Liver (tissue), 9 donors: Measurements from ENCODE around the gene GGACT. TPM values are rescaled to one million over a fixed set of nuclear protein-coding genes. Genes with fewer than 3 reads are reported as not detected.

Source experiments
- DNase-seq: peaks from one replicate; pipeline ENCODE4 v3.0.0-alpha.2; 2017; ENCODE audit warnings: low spot score
- H3K27ac ChIP-seq, 2 donors: one replicate each; pipeline ENCODE4 v1.7.0; 2013; ENCODE audit warnings: inconsistent platforms in 2 of 2, low read length in 2 of 2, control low read depth in 1 of 2, low read depth in 1 of 2, mild to moderate bottlenecking in 1 of 2
- H3K27me3 ChIP-seq, 4 donors: one replicate each; pipeline versions ENCODE4 v1.6.1 to v1.7.0; 2013; ENCODE audit warnings: low read length in 3 of 4, inconsistent platforms in 1 of 4, mild to moderate bottlenecking in 1 of 4, moderate library complexity in 1 of 4; ENCODE audit not compliant: control insufficient read depth in 4 of 4, insufficient read depth in 4 of 4
- H3K36me3 ChIP-seq, 4 donors: one replicate each; pipeline versions ENCODE4 v1.6.1 to v1.7.0; 2013; ENCODE audit warnings: low read length in 3 of 4, mild to moderate bottlenecking in 3 of 4, low read depth in 1 of 4, moderate library complexity in 1 of 4; ENCODE audit not compliant: control insufficient read depth in 4 of 4, insufficient read depth in 3 of 4
- H3K4me1 ChIP-seq, 4 donors: one replicate each; pipeline versions ENCODE4 v1.6.1 to v1.7.0; 2013; ENCODE audit warnings: low read length in 3 of 4, mild to moderate bottlenecking in 3 of 4, moderate library complexity in 1 of 4; ENCODE audit not compliant: control insufficient read depth in 4 of 4, insufficient read depth in 4 of 4
- H3K4me3 ChIP-seq, 3 donors: one replicate each; pipeline versions ENCODE4 v1.6.1 to v1.7.0; 2013; ENCODE audit warnings: low read length in 3 of 3, control low read depth in 1 of 3, low read depth in 1 of 3, mild to moderate bottlenecking in 1 of 3
- H3K9ac ChIP-seq, 2 donors: one replicate each; pipeline ENCODE4 v1.7.0; 2013; ENCODE audit warnings: low read length in 2 of 2, mild to moderate bottlenecking in 2 of 2, moderate library complexity in 2 of 2, control low read depth in 1 of 2, low read depth in 1 of 2
- H3K9me3 ChIP-seq, 4 donors: one replicate each; pipeline versions ENCODE4 v1.6.1 to v1.7.0; 2013; ENCODE audit warnings: low read length in 3 of 4; ENCODE audit not compliant: control insufficient read depth in 4 of 4
- ATF3 ChIP-seq: IDR thresholded peaks from 2 replicates; pipeline ENCODE4 v1.6.1; 2016; ENCODE audit warnings: antibody characterized with exemption
- EGR1 ChIP-seq, 2 donors: IDR thresholded peaks; 2 replicates each; pipeline ENCODE4 v1.6.1; 2016 to 2018; ENCODE audit warnings: antibody characterized with exemption in 2 of 2, low read depth in 2 of 2
- FOXA1 ChIP-seq: IDR thresholded peaks from 2 replicates; pipeline ENCODE4 v1.6.1; 2016; ENCODE audit warnings: antibody characterized with exemption
- FOXA2 ChIP-seq: IDR thresholded peaks from 2 replicates; pipeline ENCODE4 v1.6.1; 2016; ENCODE audit warnings: antibody characterized with exemption
- GABPA ChIP-seq, 2 donors: IDR thresholded peaks in 1 of 2; conservative IDR thresholded peaks in 1 of 2; 2 replicates each; pipeline ENCODE4 v1.6.1; 2016; ENCODE audit warnings: antibody characterized with exemption in 2 of 2, mild to moderate bottlenecking in 1 of 2, moderate library complexity in 1 of 2
- HNF4A ChIP-seq, 2 donors: conservative IDR thresholded peaks; 2 replicates each; pipeline ENCODE4 v1.6.1; 2016; ENCODE audit warnings: antibody characterized with exemption in 2 of 2, mild to moderate bottlenecking in 2 of 2
- HNF4G ChIP-seq: IDR thresholded peaks from 2 replicates; pipeline ENCODE4 v1.6.1; 2016; ENCODE audit warnings: antibody characterized with exemption
- JUND ChIP-seq, 2 donors: IDR thresholded peaks; 2 replicates each; pipeline ENCODE4 v1.6.1; 2016; ENCODE audit warnings: antibody characterized with exemption in 2 of 2
- NR2F2 ChIP-seq: IDR thresholded peaks from 2 replicates; pipeline ENCODE4 v1.6.1; 2016; ENCODE audit warnings: antibody characterized with exemption
- RAD21 ChIP-seq, 2 donors: IDR thresholded peaks; 2 replicates each; pipeline ENCODE4 v1.6.1; 2016; ENCODE audit warnings: antibody characterized with exemption in 2 of 2, mild to moderate bottlenecking in 2 of 2
- RXRA ChIP-seq, 2 donors: IDR thresholded peaks; 2 replicates each; pipeline ENCODE4 v1.6.1; 2017 to 2018; ENCODE audit warnings: antibody characterized with exemption in 2 of 2, mild to moderate bottlenecking in 1 of 2
- SP1 ChIP-seq: IDR thresholded peaks from 2 replicates; pipeline ENCODE4 v1.6.1; 2018; ENCODE audit warnings: antibody characterized with exemption, mild to moderate bottlenecking
- TAF1 ChIP-seq: conservative IDR thresholded peaks from 2 replicates; pipeline ENCODE4 v1.6.1; 2016; ENCODE audit warnings: antibody characterized with exemption, mild to moderate bottlenecking
- YY1 ChIP-seq: IDR thresholded peaks from 2 replicates; pipeline ENCODE4 v1.6.1; 2016; ENCODE audit warnings: antibody characterized with exemption, mild to moderate bottlenecking
- ZBTB33 ChIP-seq: IDR thresholded peaks from 2 replicates; pipeline ENCODE4 v1.6.1; 2016; ENCODE audit warnings: antibody characterized with exemption
- WGBS: extraction: QIAGEN DNeasy Blood & Tissue Kit; methylation state at CpG from one replicate; pipeline ENCODE4 v1.1.7; 2013; 5-methylcytosine and 5-hydroxymethylcytosine counted together
- polyA plus RNA-seq, 2 donors: library from polyadenylated mRNA; stranded (reverse) in 1 of 2; unstranded in 1 of 2; fragments of 200-250 nt in 1 of 2; fragments of >200 nt in 1 of 2; fragmentation: Nextera tagmentation in 1 of 2; extraction: Ambion mirVana in 1 of 2; gene quantifications; one replicate each; pipeline versions ENCODE4 v1.2.1 to v1.2.3, GENCODE V29; 2013 to 2015
- total RNA-seq, 2 donors: library from RNA; depleted of rRNA; stranded (reverse); fragments of >200 nt; gene quantifications; one replicate each; pipeline ENCODE4 v1.2.3, GENCODE V29; 2014
- TF ChIP-seq, protein P1 (sequence below): fragments of 150-350 bp; IDR thresholded peaks from 2 replicates; pipeline ENCODE4 v1.5.1; 2017; ENCODE audit warnings: improper control_type of control experiment, low read depth, low read length; ENCODE audit not compliant: missing input control
- TF ChIP-seq, protein P2 (sequence below): IDR thresholded peaks from 2 replicates; pipeline ENCODE4 v1.6.1; 2016; ENCODE audit warnings: antibody characterized with exemption, mild to moderate bottlenecking
- TF ChIP-seq, protein P3 (sequence below): IDR thresholded peaks from 2 replicates; pipeline ENCODE4 v1.6.1; 2016; ENCODE audit warnings: antibody characterized with exemption
- donor health status: healthy.
- donor health status: healthy.
- donor health status: healthy.
- donor health status: healthy.
- donor health status: healthy.

GGACT gene
- total and polyA plus RNA-seq, 4 donors = 2.5 to 6.3 (median 4.1) TPM

GRCh38 chr13:100559886-100560285 is 28.7 kb downstream of the GGACT start:
- no peak overlapping the region for H3K9ac ChIP-seq
- no peak overlapping the region for H3K27ac ChIP-seq
- no peak overlapping the region for H3K4me3 ChIP-seq
- DNase-seq = no peak
- no peaks in the 10 kb centered on the region for H3K36me3 ChIP-seq
- peaks cover 3 to 34% (median 26%) of the 10 kb centered on the region in 4 donors for H3K4me1 ChIP-seq
- H3K27me3 ChIP-seq = no peaks in the 10 kb centered on the region
- 94% methylated on average over 8 of the region's 8 CpGs for WGBS
- TF ChIP-seq YY1 = no peak
- TF ChIP-seq ATF3 = no peak
- TF ChIP-seq, protein P1, sequence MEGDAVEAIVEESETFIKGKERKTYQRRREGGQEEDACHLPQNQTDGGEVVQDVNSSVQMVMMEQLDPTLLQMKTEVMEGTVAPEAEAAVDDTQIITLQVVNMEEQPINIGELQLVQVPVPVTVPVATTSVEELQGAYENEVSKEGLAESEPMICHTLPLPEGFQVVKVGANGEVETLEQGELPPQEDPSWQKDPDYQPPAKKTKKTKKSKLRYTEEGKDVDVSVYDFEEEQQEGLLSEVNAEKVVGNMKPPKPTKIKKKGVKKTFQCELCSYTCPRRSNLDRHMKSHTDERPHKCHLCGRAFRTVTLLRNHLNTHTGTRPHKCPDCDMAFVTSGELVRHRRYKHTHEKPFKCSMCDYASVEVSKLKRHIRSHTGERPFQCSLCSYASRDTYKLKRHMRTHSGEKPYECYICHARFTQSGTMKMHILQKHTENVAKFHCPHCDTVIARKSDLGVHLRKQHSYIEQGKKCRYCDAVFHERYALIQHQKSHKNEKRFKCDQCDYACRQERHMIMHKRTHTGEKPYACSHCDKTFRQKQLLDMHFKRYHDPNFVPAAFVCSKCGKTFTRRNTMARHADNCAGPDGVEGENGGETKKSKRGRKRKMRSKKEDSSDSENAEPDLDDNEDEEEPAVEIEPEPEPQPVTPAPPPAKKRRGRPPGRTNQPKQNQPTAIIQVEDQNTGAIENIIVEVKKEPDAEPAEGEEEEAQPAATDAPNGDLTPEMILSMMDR = no peak
- no peak for TF ChIP-seq FOXA2
- TF ChIP-seq HNF4A (conservative IDR thresholded peaks at IDR 0.05) = no peak
- TF ChIP-seq, protein P2, sequence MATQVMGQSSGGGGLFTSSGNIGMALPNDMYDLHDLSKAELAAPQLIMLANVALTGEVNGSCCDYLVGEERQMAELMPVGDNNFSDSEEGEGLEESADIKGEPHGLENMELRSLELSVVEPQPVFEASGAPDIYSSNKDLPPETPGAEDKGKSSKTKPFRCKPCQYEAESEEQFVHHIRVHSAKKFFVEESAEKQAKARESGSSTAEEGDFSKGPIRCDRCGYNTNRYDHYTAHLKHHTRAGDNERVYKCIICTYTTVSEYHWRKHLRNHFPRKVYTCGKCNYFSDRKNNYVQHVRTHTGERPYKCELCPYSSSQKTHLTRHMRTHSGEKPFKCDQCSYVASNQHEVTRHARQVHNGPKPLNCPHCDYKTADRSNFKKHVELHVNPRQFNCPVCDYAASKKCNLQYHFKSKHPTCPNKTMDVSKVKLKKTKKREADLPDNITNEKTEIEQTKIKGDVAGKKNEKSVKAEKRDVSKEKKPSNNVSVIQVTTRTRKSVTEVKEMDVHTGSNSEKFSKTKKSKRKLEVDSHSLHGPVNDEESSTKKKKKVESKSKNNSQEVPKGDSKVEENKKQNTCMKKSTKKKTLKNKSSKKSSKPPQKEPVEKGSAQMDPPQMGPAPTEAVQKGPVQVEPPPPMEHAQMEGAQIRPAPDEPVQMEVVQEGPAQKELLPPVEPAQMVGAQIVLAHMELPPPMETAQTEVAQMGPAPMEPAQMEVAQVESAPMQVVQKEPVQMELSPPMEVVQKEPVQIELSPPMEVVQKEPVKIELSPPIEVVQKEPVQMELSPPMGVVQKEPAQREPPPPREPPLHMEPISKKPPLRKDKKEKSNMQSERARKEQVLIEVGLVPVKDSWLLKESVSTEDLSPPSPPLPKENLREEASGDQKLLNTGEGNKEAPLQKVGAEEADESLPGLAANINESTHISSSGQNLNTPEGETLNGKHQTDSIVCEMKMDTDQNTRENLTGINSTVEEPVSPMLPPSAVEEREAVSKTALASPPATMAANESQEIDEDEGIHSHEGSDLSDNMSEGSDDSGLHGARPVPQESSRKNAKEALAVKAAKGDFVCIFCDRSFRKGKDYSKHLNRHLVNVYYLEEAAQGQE = no peak
- TF ChIP-seq, protein P3, sequence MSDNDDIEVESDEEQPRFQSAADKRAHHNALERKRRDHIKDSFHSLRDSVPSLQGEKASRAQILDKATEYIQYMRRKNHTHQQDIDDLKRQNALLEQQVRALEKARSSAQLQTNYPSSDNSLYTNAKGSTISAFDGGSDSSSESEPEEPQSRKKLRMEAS = no peak
- TF ChIP-seq ZBTB33 = no peak
- TF ChIP-seq RXRA (IDR thresholded peaks at IDR 0.05) = no peak
- no peak for TF ChIP-seq EGR1 (IDR thresholded peaks at IDR 0.05; ENCODE audit: low read depth in 2 of 2)
- no peak for TF ChIP-seq TAF1
- no peak for TF ChIP-seq NR2F2
- TF ChIP-seq HNF4G = no peak
- no peak for TF ChIP-seq RAD21 (IDR thresholded peaks at IDR 0.05)
- no peak for TF ChIP-seq JUND (IDR thresholded peaks at IDR 0.05)
- no peak for TF ChIP-seq GABPA (IDR thresholded peaks at IDR 0.05 in 1 of 2, conservative IDR thresholded peaks at IDR 0.05 in 1 of 2)
- TF ChIP-seq SP1 = no peak
- no peak for TF ChIP-seq FOXA1
- no peaks in the 10 kb centered on the region for H3K9me3 ChIP-seq
